ENCODE measurements around the gene MERTK.
"Not testable (repeated sequence)": the region's sequence is repeated elsewhere in the genome, so short reads cannot be mapped to it uniquely, and the experiment has no call there.

The MERTK gene

DNA sequence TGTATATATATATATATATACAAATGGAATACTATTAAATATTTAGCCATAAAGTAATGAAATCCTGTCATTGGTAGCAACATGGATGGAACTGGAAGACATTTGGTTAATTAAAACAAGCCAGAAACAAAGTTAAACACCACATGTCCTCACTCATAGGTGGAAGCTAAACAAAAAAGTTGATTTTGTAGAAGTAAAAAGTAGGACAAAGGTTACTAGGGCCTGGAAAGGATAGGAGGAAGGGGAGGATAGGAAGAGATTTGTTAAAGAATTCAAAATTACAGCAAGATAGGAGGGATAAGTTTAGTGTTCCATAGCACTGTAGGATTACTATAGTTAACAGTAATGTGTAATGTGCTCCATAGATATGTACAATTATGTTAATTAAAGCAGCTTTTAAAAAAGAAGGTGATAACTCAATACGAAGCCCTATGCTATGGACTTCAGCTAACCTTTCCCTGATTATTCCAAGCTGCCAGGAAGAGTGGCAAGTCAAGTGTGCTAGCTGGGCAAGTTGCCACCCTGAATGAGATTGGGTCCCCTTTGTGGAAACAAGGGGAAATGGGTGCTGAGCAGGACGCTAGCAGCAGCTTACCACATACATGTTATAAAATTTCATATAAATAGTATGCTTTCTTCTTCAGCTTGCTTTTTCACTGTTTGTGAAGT is 12.3 kb downstream of the MERTK start:
- DNase-seq: no peak

DNA sequence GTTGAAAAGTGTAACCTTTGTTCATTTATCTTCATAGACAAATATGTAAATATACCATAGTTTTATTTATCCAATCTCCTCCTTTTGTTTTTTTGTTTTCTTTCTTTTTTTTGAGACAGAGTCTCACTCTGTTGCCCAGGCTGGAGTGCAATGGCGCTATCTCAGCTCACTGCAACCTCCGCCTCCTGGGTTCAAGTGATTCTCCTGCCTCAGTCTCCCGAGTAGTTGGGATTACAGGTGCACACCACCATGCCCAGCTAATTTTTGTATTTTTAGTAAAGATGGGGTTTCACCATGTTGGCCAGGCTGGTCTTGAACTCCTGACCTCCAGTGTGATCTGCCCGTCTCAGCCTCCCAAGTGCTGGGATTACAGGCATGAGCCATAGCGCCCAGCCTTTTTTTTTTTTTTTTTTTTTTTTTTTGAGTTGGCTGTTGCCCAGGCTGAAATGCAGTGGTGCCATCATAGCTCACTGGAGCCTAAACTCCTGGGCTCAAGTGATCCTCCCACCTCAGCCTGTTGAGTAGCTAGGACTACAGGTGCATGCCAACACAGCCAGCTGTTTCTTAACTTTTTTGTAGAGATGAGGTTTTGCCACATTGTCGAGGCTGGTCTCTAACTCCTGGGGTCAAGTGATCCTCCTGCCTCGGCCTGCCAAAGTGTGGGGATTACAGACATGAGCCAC is 13.0 kb downstream of the MERTK start:
- DNase-seq: not testable (repeated sequence)

- peak; percentile 37 for DNase-seq
Measured at GRCh38 chr2:111912547-111912946, 14.1 kb downstream of the MERTK start.

DNA sequence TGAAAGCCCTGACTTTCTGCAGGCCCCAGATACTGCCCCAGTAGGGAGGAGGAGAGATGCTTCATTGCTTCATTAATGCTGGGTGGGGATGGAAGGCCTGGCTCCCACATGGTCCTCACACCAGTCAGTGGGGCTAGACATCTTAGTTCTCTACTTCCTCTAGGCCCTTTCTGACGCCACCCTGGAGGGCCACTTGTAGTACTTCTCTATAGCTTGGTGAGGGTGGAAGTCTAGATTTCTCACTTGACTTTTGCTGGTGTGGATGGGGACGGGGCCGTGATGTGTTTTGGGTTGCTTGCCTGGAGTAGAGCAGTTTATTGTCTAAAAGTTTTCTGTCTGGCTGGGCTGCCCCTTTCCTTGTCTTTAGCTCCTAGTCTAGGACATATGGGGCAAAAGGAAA is 18.7 kb downstream of the MERTK start:
- peak; percentile 21 for DNase-seq

DNA sequence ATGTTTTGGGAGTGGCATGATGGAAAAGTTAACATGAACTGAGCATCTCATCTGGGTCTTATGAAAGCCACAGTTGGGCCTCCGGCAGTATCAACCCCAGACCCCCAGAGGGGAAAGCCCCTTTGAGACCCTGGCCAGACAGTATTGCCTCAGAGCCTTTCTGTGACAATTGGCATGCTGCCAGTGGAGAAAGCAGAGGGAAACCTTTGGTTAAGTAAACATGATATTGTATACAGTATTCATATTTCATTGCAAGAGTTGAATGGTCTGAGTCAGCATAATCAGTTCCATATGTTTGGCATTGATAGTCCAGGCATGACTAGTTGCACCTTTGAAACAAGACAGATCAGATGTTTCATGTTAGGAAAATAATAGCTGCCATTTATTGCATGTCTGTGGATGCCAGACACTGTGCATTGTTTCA is 20.0 kb downstream of the MERTK start:
- no peak for DNase-seq

DNA sequence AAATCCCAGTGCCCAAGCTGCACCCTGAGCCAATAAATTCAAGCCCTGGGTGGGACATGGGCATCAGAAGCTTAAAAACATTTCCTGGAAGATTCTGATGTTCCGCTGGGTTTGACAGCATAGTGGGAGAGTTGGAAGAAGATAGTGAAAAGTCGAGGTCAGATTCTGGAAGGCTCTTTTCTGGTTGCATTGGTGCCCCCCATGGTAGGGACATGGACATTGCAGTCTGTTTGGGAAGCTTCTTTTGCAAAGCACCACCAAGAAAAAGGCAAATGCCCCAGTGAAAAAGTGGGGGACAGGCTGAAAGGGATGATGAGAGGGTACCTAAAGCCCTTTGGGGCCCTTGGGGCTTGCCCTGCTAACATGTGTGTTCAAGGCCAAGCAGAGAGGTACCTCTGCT is 21.0 kb downstream of the MERTK start:
- no peak for DNase-seq

- DNase-seq: peak; percentile 75
Measured at GRCh38 chr2:111919794-111920608, 21.6 kb downstream of the MERTK start.

- DNase-seq: no peak
Measured at GRCh38 chr2:111923276-111923804, 24.9 kb downstream of the MERTK start.

DNA sequence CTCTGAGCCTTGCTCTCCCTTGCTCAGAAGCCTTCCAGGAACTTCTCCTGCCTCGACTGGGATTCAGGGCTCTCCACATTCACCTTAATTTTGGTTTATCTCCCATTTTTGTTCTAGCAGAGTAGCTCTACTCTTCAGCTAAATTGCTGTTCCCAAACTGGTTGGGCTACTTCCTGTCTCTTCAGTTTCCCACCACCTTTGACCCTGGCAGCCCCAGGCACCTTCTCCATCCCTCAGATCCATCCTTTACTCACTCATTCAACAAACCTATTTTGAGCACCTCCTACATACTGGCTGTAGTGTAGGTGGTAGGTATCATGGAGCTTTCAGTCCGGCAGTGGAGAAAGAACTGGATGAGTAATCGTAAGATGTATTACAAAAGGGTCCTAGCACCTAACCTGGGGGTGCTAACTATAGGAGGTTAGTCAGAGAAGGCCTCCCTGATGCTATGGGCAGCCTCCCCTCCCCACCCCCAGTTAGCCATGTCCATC is 26.3 kb downstream of the MERTK start:
- DNase-seq: no peak

GRCh38 chr2:111927723-111928122 is 29.3 kb downstream of the MERTK start:
- no peak for DNase-seq

GRCh38 chr2:111930409-111930808 is 32.0 kb downstream of the MERTK start:
- DNase-seq: no peak

DNA sequence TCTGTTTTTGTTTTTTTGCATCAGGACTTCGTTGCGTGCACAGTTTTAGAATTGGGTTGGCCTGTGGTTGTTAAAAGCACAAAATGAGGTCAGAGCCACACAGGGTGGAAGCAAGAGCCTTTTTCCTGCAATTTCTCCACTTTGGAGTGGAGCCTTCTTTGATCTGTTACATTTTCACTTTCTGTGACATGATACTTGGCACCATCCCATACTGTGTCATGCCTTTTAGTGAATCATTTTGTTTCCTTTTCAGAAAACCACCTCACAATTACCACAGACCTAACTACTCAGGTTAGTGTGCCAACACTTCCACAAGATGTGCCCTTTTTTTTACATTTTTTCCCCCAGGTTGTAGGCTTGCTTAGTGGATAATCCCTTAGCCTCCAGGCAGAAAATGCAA is 32.5 kb downstream of the MERTK start:
- peak; percentile 31 for DNase-seq

DNA sequence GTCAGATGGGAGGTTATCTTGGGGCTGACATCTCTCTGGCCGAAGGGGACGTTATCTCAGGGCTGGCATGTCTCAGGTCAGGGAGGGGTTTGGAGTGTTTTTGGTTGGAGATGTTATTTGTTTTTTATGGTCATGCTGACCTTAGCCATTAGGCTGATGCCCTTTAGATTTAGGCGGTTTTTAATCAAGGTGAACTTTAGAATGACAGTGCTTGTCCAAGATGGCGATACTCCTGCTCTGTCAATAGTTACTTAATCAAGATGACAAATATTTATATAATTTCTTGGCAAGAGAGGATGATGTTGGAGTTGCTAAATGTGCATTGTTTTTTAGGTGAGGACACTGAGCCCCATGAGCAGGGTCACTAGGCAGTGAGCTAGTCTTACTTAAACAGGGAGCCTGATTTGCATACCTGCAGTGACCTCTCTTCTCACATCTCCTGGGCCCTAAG is 34.5 kb downstream of the MERTK start:
- DNase-seq: no peak

DNA sequence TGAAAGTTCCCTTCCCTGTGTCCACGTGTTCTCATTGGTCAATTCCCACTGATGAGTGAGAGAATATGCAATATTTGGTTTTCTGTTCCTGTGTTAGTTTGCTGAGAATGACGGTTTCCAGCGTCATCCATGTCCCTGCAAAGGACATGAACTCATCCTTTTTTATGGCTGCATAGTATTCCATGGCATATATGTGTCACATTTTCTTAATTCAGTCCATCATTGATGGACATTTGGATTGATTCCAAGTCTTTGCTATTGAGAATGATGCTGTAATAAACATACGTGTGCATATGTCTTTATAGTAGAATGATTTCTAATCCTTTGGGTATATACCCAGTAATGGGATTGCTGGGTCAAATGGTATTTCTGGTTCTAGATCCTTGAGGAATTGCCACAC is 35.5 kb downstream of the MERTK start:
- DNase-seq: not testable (repeated sequence)

DNA sequence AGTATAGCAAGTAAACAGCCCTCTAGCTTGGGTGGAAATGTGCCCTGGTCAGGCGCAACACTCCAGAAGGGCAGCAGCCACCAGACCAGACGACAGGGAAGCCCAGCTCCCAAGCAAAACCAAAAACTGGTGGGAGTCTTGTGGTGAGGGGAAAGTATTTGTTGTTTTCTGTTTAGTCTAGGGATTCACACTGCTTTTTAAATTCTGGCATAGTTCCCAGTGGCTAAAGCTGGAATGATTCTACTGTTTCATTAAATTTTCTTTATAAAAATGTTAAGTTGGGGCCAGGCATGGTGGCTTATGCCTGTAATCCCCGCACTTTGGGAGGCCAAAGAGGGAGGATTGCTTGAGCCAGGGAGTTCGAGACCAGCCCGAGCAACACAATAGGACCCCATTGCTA is 38.5 kb downstream of the MERTK start:
- no peak for DNase-seq

DNA sequence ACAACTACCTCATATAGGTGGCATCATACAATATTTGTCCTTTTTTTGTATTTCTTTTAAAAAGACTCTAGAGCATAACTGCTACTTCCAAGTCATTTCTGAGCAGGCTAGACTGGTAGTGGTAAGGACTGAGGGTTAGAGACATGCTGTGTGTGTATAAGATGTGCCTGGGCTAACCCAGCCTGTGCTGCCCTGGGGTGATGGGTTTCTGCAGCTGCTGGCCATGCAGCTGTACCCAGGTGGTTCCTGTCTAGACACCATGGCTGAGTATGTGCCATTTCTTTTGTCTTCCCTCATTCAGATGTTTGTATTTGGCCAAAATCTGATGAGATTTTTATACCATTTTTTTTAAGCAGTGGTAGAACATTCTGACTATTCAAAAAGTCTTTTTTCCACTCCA is 40.0 kb downstream of the MERTK start:
- DNase-seq: no peak

DNA sequence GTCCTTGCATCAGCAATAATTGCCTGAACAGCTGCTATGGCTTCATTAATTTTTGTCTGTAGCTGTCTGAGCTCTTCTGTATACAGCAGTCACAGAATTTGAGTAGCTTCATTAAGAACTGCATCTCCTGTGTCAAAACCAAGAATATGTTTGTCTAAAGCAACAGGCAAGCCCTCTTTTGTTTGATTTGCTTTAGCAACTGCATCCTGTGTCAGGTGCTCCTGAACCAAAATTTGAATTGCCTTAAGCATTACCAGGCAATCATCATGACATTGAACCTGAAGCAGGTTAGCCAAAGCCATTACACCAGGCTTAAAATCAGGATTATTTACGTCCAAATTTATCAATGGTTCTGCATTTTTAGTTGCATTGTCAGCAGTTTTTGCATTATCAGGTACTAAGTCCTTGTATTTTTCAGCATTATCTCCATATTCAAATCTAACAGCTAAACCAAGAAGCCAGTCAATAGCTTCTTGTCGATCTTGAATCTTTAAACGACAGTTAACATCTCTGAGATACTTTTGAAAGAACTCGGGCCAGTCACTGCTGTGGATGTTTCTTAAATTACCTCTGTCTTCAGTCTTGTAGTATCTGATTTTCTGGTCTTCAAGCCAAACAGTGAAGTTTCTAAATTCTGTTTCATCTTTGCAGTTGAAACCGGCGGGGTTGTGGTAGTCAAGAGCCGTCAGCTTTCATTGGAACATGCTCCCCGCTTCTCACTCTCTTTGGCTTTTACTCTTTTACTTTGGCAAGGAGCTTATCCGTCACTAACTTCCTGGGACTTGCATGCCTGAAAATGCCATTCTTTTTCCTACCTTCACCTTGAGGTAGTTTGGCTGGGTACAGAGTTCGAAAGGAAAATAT is 42.2 kb downstream of the MERTK start:
- DNase-seq: no peak

- no peak for DNase-seq
Measured at GRCh38 chr2:111941531-111941930, 43.1 kb downstream of the MERTK start.

DNA sequence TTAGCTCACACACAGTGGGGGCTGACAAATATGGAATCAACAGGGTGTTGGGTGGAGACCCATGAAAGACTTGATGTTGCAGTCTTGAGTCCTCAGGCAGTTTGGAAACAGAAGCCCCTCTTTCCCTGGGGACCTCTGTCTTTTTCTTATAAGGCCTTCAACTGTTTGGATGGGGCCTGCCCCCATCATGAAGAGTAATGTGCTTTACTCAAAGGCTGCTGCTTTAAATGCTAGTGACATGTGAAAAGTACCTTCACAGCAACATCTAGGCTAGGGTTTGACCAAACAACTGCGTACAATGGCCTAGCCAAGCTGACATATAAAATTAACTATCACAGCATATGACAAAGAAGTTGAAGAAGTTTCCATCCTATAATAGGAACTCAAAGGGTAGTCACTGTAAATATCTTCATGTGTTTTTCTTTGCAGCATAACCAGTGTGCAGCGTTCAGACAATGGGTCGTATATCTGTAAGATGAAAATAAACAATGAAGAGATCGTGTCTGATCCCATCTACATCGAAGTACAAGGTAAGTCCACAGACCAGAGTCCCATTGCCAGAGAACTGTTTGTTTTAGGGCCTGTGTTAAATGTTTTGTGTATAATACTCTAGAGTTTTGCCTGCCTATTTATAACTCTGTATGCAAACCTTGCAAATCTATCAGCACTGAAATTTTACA is 46.3 kb downstream of the MERTK start:
- DNase-seq: no peak

GRCh38 chr2:111945444-111946293 is 47.3 kb downstream of the MERTK start:
- no peak for DNase-seq

Data from MV-4-11 (cell line).